Measurements from ENCODE around the gene EYA2.

- TF ChIP-seq CTCF (conservative IDR thresholded peaks at IDR 0.05; ENCODE audit: low read depth, low read length) (no peak), RFX5 (IDR thresholded peaks at IDR 0.05; ENCODE audit: low read depth, low read length) (no peak), POLR2A (IDR thresholded peaks at IDR 0.05; ENCODE audit: low read depth, low read length) (no peak), NFE2L2 (IDR thresholded peaks at IDR 0.05; ENCODE audit: low read depth, low read length) (no peak), USF2 (IDR thresholded peaks at IDR 0.05; ENCODE audit: low read depth, low read length) (no peak), BHLHE40 (IDR thresholded peaks at IDR 0.05; ENCODE audit: low read depth, low read length) (no peak)
These were observed 229.6 kb downstream of the EYA2 start for GRCh38 chr20:47124181-47124717.

Measured in IMR-90 (cell line).